Measurements from ENCODE around the gene CADPS.

DNA sequence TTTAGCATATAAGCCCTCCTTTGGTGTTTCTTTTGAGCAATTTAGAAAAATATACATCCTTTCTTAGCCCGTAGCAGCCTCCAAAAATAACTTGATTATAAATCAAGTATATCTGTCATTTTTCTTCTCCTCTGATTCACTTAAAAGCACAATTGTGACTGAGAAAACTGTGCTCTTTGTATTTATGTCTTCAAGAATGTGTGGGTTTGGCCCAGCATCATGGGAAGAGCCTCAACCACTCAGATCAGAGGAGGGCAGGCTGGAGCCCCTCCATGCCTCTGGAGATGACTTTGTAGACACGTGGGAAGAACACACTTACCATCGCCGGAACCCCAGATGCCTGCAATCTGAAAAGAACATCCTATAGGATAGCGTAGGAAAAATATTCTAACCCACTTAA is 378.1 kb downstream of the CADPS start:
- TF ChIP-seq CTCF (IDR thresholded peaks at IDR 0.05 in 8 of 11, conservative IDR thresholded peaks at IDR 0.05 in 3 of 11) (no peak), POLR2A (IDR thresholded peaks at IDR 0.05) (no peak), POLR2AphosphoS5 (IDR thresholded peaks at IDR 0.05) (no peak)
